HEK293 (cell line): ENCODE measurements around the gene ADAMTS10.

Experiments used
- ZNF629 ChIP-seq: fragments of 450-650 bp; formaldehyde crosslinking; IDR thresholded peaks from 2 replicates; pipeline ENCODE4 v1.5.1; 2017; ENCODE audit warnings: missing biosample characterization, missing genetic modification characterization
- ZNF639 ChIP-seq: fragments of 450-650 bp; formaldehyde crosslinking; IDR thresholded peaks from 2 replicates; pipeline ENCODE4 v1.5.1; 2016; ENCODE audit warnings: missing biosample characterization, missing genetic modification characterization

The ADAMTS10 gene

GRCh38 chr19:8531470-8531869 lies 79.0 kb downstream of the ADAMTS10 start (continued):
- TF ChIP-seq ZNF629 (tag by site-specific recombination) (peak; percentile 42; the same call in 1 of the 2 replicates), ZNF639 (tag by site-specific recombination) (no peak)
